AG08396 (cell line): Measurements from ENCODE around the gene MTX3.

Experiments
- DNase-seq: peaks from one replicate; pipeline ENCODE4 v3.0.0; 2012; ENCODE audit warnings: low spot score, mixed read lengths

The MTX3 gene

GRCh38 chr5:79990598-79991507 is at the start of gene MTX3:
Gene MTX3 (minus strand): TSS chr5:79991262. CDS start chr5:79991238, 24 bp downstream.
- peak; percentile 86 for DNase-seq

GRCh38 chr5:80039650-80040049 is 48.6 kb upstream of the MTX3 start:
- DNase-seq, result no peak

GRCh38 chr5:80037366-80037765 is 46.3 kb upstream of the MTX3 start:
- no peak for DNase-seq

GRCh38 chr5:80036615-80037014 is 45.6 kb upstream of the MTX3 start:
- DNase-seq, result no peak

DNA sequence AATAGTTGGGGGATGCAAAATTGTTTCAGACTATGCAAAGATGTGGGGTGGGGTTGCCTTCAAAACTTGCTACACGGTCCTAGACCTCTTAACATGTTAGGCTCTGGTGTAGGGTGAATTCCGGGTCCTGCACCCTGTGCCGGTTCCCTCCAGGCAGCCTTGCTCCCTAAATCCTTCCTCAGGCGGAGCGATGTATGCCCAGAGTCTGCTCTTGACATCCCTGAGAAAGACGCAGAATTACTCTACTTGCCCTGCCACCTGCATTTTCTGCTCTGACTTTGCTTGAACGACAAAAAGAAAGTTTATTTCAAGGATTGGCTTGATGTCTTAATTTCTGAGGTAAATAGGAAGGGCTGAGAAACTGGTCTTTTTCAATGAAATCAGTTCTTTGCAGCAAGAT is 44.8 kb upstream of the MTX3 start:
- DNase-seq, result no peak

GRCh38 chr5:80034962-80035821 is 44.1 kb upstream of the MTX3 start, which contains the start of gene THBS4:
Gene THBS4 (plus strand): TSS chr5:80035348. CDS start chr5:80035538, 190 bp downstream.
- peak; percentile 12 for DNase-seq

- DNase-seq, result no peak
Measured at GRCh38 chr5:80034559-80034958, 43.5 kb upstream of the MTX3 start.

DNA sequence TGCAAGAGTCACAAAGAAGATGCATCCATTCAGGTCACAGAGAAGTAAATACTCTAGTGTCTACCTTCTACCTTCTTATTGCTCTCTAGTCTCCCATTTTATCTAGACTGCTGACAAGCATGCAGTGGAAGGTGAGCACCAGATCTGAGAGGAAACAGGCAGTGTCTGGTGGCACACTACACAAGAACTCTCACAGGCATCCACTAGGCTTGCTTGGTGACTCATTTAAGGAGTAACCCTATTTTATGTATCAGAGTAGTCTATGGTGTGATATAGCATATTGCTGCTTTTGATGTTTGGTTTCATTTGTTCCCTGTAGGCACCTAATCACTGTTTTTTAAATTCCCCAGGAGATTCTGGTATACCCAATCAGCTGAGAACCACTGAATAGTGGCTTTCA is 42.5 kb upstream of the MTX3 start:
- no peak for DNase-seq

- DNase-seq, result no peak
Measured at GRCh38 chr5:80031109-80031508, 40.0 kb upstream of the MTX3 start.

DNA sequence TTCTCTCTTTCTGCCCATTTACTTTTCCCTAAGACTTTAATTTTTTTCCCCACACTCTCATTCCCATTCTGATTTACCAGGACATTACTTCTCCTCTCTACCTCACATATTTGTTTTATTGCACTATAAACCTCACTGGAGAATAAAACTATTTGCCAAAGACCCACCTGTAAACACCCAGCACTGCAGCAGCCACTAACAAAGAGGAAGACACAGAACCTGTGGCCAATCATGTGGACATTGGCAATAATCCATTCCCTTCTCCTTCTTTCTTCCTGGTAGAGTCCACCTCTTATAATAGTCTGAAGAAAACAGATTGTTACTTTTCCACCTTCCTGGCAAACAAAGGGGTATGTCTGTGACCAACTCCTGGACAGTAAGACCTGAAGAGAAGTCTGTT is 35.8 kb upstream of the MTX3 start:
- no peak for DNase-seq

- DNase-seq, result no peak
Measured at GRCh38 chr5:80025069-80025468, 34.0 kb upstream of the MTX3 start.

DNA sequence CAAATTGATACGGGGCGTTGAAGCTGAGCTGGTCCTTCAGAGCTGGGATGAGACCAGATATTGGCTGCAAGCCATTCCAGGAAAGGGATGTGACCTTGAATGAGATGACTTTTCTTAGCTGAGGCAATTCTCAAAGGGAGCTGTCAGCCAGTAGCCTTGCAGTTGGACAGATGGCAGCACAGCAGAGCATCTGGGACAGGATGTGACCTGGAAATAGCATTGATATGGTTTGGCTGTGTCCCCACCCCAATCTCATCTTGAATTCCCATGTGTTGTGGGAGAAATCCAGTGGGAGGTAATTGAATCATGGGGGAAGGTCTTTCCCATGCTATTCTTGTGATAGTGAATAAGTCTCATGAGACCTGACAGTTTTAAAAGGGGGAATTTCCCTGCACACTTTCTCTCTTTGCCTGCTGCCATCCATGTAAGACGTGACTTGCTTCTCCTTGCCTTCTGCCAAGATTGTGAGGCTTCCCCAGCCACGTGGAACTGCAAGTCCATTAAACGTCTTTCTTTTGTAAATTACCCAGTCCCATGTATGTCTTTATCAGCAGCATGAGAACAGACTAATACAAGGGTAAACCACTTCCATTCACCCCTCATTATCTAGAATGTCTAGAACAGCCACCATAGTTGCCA is 19.8 kb upstream of the MTX3 start:
- no peak for DNase-seq

DNA sequence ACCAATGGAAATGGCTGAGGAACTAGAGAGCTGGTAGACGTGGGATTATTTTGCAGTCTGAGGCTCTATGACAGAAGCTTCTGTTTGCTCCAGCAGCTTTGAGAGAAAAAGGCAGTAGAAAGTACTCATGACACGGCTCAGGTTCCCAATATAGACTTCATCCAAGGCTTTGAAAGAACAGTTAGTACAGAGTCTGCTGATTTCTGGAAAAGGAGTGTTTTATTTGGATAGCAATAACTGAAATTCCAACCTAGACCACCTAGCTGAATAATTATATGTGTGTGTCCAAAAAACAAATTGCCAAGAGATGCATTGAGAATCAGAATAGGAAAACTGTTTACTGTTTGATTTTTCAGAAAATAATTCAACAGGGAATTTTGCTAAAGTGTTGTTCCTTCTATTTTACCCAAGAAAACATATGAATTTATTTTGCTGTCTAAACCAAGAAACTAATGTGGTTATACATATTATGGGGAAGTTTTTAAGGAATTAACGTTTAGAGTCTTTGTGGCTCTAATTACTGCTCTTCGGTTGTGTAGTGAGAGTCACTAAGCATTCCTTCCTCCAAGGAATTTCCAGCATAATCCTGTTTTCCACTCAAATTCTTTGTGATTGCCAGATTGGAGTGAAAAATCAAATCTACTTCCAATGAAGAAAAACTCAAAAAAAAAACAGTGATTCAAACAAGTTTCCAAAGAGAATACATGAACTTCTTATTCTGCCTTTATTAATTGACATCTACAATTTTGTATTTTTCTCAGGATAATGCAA is 18.1 kb upstream of the MTX3 start:
- no peak for DNase-seq

DNA sequence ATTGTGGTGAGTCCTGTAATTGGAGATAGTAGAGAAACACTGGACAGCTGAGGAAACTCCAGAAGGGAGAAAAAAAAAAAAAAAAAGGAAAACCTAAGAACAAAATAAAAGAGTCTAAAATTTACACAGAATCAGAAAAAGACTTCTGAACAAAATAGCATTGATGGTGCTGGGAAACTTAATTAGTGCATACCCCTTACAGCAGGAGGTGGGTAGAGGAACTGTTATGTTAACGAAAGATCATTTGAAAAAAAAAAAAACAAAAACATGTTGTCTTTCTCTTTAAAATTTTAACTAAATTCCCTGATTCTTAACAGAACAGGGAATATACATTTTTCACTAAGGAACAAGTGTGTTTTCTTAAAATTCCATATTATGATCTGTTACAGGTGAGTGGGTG is 11.6 kb upstream of the MTX3 start:
- DNase-seq, result no peak

- no peak for DNase-seq
Measured at GRCh38 chr5:79999722-80000121, 8.7 kb upstream of the MTX3 start.

GRCh38 chr5:79992891-79993657 is 2.0 kb upstream of the MTX3 start:
- peak; percentile 12 for DNase-seq

GRCh38 chr5:79990205-79990597 is 861 bp downstream of the MTX3 start:
- DNase-seq, result no peak

DNA sequence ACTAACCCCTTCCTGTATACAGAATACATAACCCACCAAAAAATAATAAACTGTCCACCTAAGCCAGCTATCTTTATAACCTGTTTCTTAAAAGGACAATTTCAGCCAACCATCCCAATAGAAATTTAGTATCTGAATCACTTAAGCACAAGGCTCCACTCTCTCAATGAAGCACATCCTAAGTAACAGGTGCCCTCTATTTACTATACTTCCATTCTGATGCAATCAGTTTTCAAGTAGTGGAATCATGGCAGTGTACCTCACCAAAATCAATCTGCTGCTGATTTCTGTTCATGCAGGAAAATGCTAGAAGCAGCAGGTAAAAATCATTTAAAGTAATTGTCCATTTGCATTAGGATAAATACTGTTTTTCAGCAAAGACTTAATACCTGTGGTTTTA is 4.8 kb downstream of the MTX3 start:
- no peak for DNase-seq

DNA sequence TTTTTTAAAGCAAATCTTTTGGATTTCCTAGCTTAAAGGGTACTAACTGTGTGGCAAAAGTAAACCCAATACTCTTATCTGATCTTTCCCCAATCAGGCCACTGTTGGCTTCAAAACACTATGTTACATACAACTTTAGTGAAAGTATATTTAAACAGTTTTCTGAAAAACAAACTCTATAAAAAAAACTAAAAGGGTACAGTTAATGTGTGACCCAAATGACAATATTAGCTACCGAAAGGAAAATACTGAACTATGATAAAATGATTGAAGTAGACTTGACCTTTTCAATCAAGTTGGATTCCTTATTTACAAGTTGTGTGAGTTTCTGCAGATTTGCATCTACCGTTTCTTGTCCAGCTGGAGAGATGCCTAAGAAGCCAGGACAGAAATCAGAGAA is 5.8 kb downstream of the MTX3 start:
- no peak for DNase-seq

- DNase-seq, result no peak
Measured at GRCh38 chr5:79984363-79984762, 6.7 kb downstream of the MTX3 start.

DNA sequence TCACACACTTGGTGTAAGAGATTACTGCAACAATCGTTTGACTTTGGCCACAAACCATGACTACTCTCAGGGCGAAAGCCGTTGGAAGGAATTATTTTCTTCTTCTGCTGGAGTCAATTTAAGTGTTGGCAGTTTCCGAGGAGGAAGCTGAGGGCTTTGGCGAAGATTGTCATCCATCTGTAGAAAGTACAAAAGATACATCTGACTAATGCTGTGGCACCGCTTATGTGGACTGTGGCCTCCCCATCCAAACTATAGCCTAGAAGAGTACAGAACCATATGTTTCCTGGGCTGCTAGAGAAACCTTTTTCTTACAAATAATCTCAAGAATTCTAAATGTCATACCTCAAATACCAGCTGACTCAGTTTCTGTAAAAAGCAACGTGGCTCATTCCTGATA is 7.4 kb downstream of the MTX3 start:
- no peak for DNase-seq
